Neural cell (in vitro differentiated cells): ENCODE measurements around the gene WDR59. TPM values are rescaled to one million over a fixed set of nuclear protein-coding genes. Genes with fewer than 3 reads are reported as not detected.

Source experiments
- H2AFZ ChIP-seq: fragments of 200-600, 300-800 bp; sonication (generic), shearing (Covaris generic); 2 replicates; pipeline ENCODE4 v1.6.0; 2014; ENCODE audit warnings: low read depth, mild to moderate bottlenecking, antibody characterized with exemption, low read length, moderate library complexity
- H3F3A ChIP-seq: fragments of 200-600 bp; shearing (Covaris generic); 2 replicates; pipeline ENCODE4 v1.6.1; 2016; ENCODE audit warnings: mild to moderate bottlenecking, moderate library complexity, mixed read lengths, antibody characterized with exemption, low read length; ENCODE audit not compliant: insufficient read depth, poor library complexity, severe bottlenecking
- H3K27ac ChIP-seq: fragments of 200-600, 300-800 bp; sonication (generic), shearing (Covaris generic); 2 replicates; pipeline ENCODE4 v1.5.1; 2014; ENCODE audit warnings: mild to moderate bottlenecking, low read length, moderate library complexity
- H3K27me3 ChIP-seq: fragments of 300-800, 200-600 bp; sonication (generic), shearing (Covaris generic); 2 replicates; pipeline ENCODE4 v1.6.0; 2014; ENCODE audit warnings: mild to moderate bottlenecking, low read depth, low read length, moderate library complexity; ENCODE audit not compliant: insufficient read depth
- H3K36me3 ChIP-seq: fragments of 300-800, 200-600 bp; sonication (generic), shearing (Covaris generic); 2 replicates; pipeline ENCODE4 v1.5.1; 2014; ENCODE audit warnings: mild to moderate bottlenecking, antibody characterized with exemption, low read length, moderate library complexity; ENCODE audit not compliant: insufficient read depth
- H3K4me2 ChIP-seq: fragments of 300-800, 200-600 bp; sonication (generic), shearing (Covaris generic); 2 replicates; pipeline ENCODE4 v1.6.0; 2014; ENCODE audit warnings: mild to moderate bottlenecking, low read length
- H3K4me3 ChIP-seq: fragments of 300-800, 200-600 bp; sonication (generic), shearing (Covaris generic); 2 replicates; pipeline ENCODE4 v1.5.1; 2014; ENCODE audit warnings: mild to moderate bottlenecking, low read length, moderate library complexity
- H3K79me2 ChIP-seq: fragments of 200-600 bp; shearing (Covaris generic); replicated peaks from 2 replicates; pipeline ENCODE4 v1.6.0; 2014; ENCODE audit warnings: mild to moderate bottlenecking, low read length, moderate library complexity; ENCODE audit not compliant: insufficient read depth
- H3K9ac ChIP-seq: fragments of 300-800, 200-600 bp; sonication (generic), shearing (Covaris generic); 2 replicates; pipeline ENCODE4 v1.6.1; 2016; ENCODE audit warnings: mild to moderate bottlenecking, low read length, mixed read lengths
- H3K9me2 ChIP-seq: fragments of 200-600 bp; shearing (Covaris generic); 2 replicates; pipeline ENCODE4 v1.6.1; 2016; ENCODE audit warnings: mild to moderate bottlenecking, low read length, mixed read lengths; ENCODE audit not compliant: insufficient read depth
- H3K9me3 ChIP-seq: fragments of 200-600, 300-800 bp; sonication (generic), shearing (Covaris generic); 2 replicates; pipeline ENCODE4 v1.6.1; 2016; ENCODE audit warnings: mild to moderate bottlenecking, mixed run types, low read length, moderate library complexity, mixed read lengths
- H4K20me1 ChIP-seq: fragments of 200-600 bp; shearing (Covaris generic); 2 replicates; pipeline ENCODE4 v1.6.1; 2016; ENCODE audit warnings: mild to moderate bottlenecking, mixed run types; ENCODE audit not compliant: insufficient read depth
- CTCF ChIP-seq: fragments of 450-650 bp; IDR thresholded peaks from 2 replicates; pipeline ENCODE4 v1.5.1; 2014; ENCODE audit warnings: antibody characterized with exemption, mild to moderate bottlenecking, moderate library complexity; ENCODE audit not compliant: poor library complexity, severe bottlenecking
- EP300 ChIP-seq: fragments of 450-650 bp; conservative IDR thresholded peaks from 2 replicates; pipeline ENCODE4 v1.6.1; 2014; ENCODE audit warnings: antibody characterized with exemption, mild to moderate bottlenecking, moderate library complexity; ENCODE audit not compliant: poor library complexity, severe bottlenecking
- EZH2 ChIP-seq: fragments of 200-600, 300-800 bp; shearing (Covaris generic), sonication (generic); IDR thresholded peaks from 2 replicates; pipeline ENCODE4 v1.6.1; 2014; ENCODE audit warnings: antibody characterized with exemption, low read length, borderline replicate concordance, mild to moderate bottlenecking; ENCODE audit not compliant: insufficient read depth, poor library complexity, severe bottlenecking
- MXI1 ChIP-seq: fragments of 450-650 bp; conservative IDR thresholded peaks from 2 replicates; pipeline ENCODE4 v1.6.1; 2014; ENCODE audit warnings: antibody characterized with exemption, mild to moderate bottlenecking; ENCODE audit not compliant: poor library complexity, severe bottlenecking
- POLR2AphosphoS5 ChIP-seq: IDR thresholded peaks from 2 replicates; pipeline ENCODE4 v1.6.1; 2012
- RAD21 ChIP-seq: fragments of 450-650 bp; conservative IDR thresholded peaks from 2 replicates; pipeline ENCODE4 v1.6.1; 2014; ENCODE audit warnings: antibody characterized with exemption, mild to moderate bottlenecking, moderate library complexity
- SMC3 ChIP-seq: fragments of 450-650 bp; conservative IDR thresholded peaks from 2 replicates; pipeline ENCODE4 v1.6.1; 2014; ENCODE audit warnings: antibody characterized with exemption, mild to moderate bottlenecking, moderate library complexity; ENCODE audit not compliant: poor library complexity
- TAF1 ChIP-seq: IDR thresholded peaks from 2 replicates; pipeline ENCODE4 v1.6.1; 2012; ENCODE audit warnings: low read depth
- polyA plus RNA-seq: library from polyadenylated mRNA; depleted of rRNA; stranded (reverse); fragments of >200 nt; gene quantifications from 2 replicates; pipeline ENCODE4 v1.2.3, GENCODE V29; 2014
- TF ChIP-seq, protein P1 (sequence below): IDR thresholded peaks from 2 replicates; pipeline ENCODE4 v1.6.1; 2012; ENCODE audit warnings: borderline replicate concordance

WDR59 gene
- polyA plus RNA-seq, 1 donor from 2014 or later, result 20.3 TPM

GRCh38 chr16:75004460-75004859 lies 19.5 kb upstream of the WDR59 start:
- H4K20me1 ChIP-seq, result peaks cover 67% of the 10 kb centered on the region
- no peak overlapping the region for H3K27ac ChIP-seq
- peaks cover 100% of the 10 kb centered on the region for H3K79me2 ChIP-seq
- no peak overlapping the region for H3K4me2 ChIP-seq
- peaks cover 11% of the 10 kb centered on the region for H3K36me3 ChIP-seq
- TF ChIP-seq RAD21 (no peak), MXI1 (no peak), EZH2 (no peak), POLR2AphosphoS5 (no peak), EP300 (no peak), TAF1 (no peak), SMC3 (no peak), CTCF (no peak)
- TF ChIP-seq, protein P1, sequence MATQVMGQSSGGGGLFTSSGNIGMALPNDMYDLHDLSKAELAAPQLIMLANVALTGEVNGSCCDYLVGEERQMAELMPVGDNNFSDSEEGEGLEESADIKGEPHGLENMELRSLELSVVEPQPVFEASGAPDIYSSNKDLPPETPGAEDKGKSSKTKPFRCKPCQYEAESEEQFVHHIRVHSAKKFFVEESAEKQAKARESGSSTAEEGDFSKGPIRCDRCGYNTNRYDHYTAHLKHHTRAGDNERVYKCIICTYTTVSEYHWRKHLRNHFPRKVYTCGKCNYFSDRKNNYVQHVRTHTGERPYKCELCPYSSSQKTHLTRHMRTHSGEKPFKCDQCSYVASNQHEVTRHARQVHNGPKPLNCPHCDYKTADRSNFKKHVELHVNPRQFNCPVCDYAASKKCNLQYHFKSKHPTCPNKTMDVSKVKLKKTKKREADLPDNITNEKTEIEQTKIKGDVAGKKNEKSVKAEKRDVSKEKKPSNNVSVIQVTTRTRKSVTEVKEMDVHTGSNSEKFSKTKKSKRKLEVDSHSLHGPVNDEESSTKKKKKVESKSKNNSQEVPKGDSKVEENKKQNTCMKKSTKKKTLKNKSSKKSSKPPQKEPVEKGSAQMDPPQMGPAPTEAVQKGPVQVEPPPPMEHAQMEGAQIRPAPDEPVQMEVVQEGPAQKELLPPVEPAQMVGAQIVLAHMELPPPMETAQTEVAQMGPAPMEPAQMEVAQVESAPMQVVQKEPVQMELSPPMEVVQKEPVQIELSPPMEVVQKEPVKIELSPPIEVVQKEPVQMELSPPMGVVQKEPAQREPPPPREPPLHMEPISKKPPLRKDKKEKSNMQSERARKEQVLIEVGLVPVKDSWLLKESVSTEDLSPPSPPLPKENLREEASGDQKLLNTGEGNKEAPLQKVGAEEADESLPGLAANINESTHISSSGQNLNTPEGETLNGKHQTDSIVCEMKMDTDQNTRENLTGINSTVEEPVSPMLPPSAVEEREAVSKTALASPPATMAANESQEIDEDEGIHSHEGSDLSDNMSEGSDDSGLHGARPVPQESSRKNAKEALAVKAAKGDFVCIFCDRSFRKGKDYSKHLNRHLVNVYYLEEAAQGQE, result no peak
- H3F3A ChIP-seq, result peaks cover 4% of the 10 kb centered on the region
- H3K4me3 ChIP-seq, result no peak overlapping the region
- no peaks in the 10 kb centered on the region for H3K27me3 ChIP-seq
- no peaks in the 10 kb centered on the region for H3K9me3 ChIP-seq
- no peaks in the 10 kb centered on the region for H3K9me2 ChIP-seq
- no peak overlapping the region for H3K9ac ChIP-seq
- no peak overlapping the region for H2AFZ ChIP-seq

- Histone ChIP-seq H2AFZ (no peak overlapping the region), H3K4me3 (peak overlapping the region; percentile 98), H3K9ac (no peak overlapping the region), H3K36me3 (peaks cover 11% of the 10 kb centered on the region), H3K79me2 (peaks cover 98% of the 10 kb centered on the region), H3F3A (peaks cover 4% of the 10 kb centered on the region), H3K9me2 (no peaks in the 10 kb centered on the region), H3K9me3 (no peaks in the 10 kb centered on the region), H3K27ac (no peak overlapping the region), H3K27me3 (no peaks in the 10 kb centered on the region), H3K4me2 (no peak overlapping the region), H4K20me1 (peaks cover 67% of the 10 kb centered on the region)
- TF ChIP-seq SMC3 (no peak), MXI1 (no peak), TAF1 (no peak), CTCF (no peak), RAD21 (no peak), EZH2 (no peak)
- TF ChIP-seq, protein P1, result no peak
Observed at GRCh38 chr16:75003931-75004330, 19.0 kb upstream of the WDR59 start.
